CD4-positive, alpha-beta T cell (primary cell): ENCODE measurements around the gene IRF8. TPM values are rescaled to one million over a fixed set of nuclear protein-coding genes. Genes with fewer than 3 reads are reported as not detected.

Experiments
- ATAC-seq: fragments of 200-7000 bp; cut with Tn5 transposase; one replicate; pipeline ENCODE4 v1.10.0; 2022; ENCODE audit warnings: mild to moderate bottlenecking; ENCODE audit not compliant: poor library complexity
- CTCF ChIA-PET: fragments of 350-600 bp; sonication (Branson Sonifier 250); formaldehyde crosslinking; loops from one replicate; lab custom pipeline; 2021; ENCODE audit warnings: antibody characterized with exemption, inconsistent platforms; lab: Charles Lee
- POLR2A ChIA-PET: fragments of 350-600 bp; sonication (Branson Sonifier 250); formaldehyde crosslinking; loops from one replicate; lab custom pipeline; 2021; ENCODE audit warnings: antibody characterized with exemption, inconsistent platforms; lab: Charles Lee
- DNase-seq, 14 experiments: peaks; one replicate each; pipeline ENCODE4 v3.0.0-alpha.2; 2013 to 2020; ENCODE audit warnings: mixed read lengths in 2 of 14
- H3K27ac ChIP-seq, 2 donors: one replicate each; pipeline versions ENCODE4 v1.5.1 to v1.7.0; 2013; ENCODE audit warnings: low read length in 2 of 2, low read depth in 1 of 2, mild to moderate bottlenecking in 1 of 2
- H3K27me3 ChIP-seq, 2 experiments: 1 replicate in 1 of 2; 2 replicates in 1 of 2; pipeline versions ENCODE4 v1.6.1 to v1.7.0; 2013; ENCODE audit warnings: low read length in 2 of 2, control low read depth in 1 of 2, mild to moderate bottlenecking in 1 of 2, moderate library complexity in 1 of 2; ENCODE audit not compliant: insufficient read depth in 2 of 2, control insufficient read depth in 1 of 2
- H3K36me3 ChIP-seq: one replicate; pipeline ENCODE4 v1.6.1; 2013; ENCODE audit warnings: low read length, control low read depth; ENCODE audit not compliant: insufficient read depth
- H3K4me1 ChIP-seq: one replicate; pipeline ENCODE4 v1.6.1; 2013; ENCODE audit warnings: low read length, control low read depth; ENCODE audit not compliant: insufficient read depth
- H3K4me3 ChIP-seq: one replicate; pipeline ENCODE4 v1.5.1; 2013; ENCODE audit warnings: mild to moderate bottlenecking, low read length, moderate library complexity
- H3K9me3 ChIP-seq, 2 experiments: 1 replicate in 1 of 2; 2 replicates in 1 of 2; pipeline versions ENCODE4 v1.6.1 to v1.7.0; 2013; ENCODE audit warnings: low read length in 2 of 2, mild to moderate bottlenecking in 2 of 2, control low read depth in 1 of 2, moderate library complexity in 1 of 2; ENCODE audit not compliant: control insufficient read depth in 1 of 2, insufficient read depth in 1 of 2
- H3K27ac Mint-ChIP-seq: one replicate; pipeline ENCODE4 v1.8.0; 2020; ENCODE audit warnings: mixed read lengths
- H3K27me3 Mint-ChIP-seq: one replicate; pipeline ENCODE4 v1.8.0; 2021; ENCODE audit warnings: mixed read lengths
- H3K36me3 Mint-ChIP-seq: one replicate; pipeline ENCODE4 v1.8.0; 2021; ENCODE audit warnings: low read depth, mixed read lengths
- H3K4me1 Mint-ChIP-seq: one replicate; pipeline ENCODE4 v1.8.0; 2021; ENCODE audit warnings: low read depth, mixed read lengths
- H3K4me3 Mint-ChIP-seq: one replicate; pipeline ENCODE4 v1.8.0; 2020; ENCODE audit warnings: mild to moderate bottlenecking, mixed read lengths
- H3K9me3 Mint-ChIP-seq: one replicate; pipeline ENCODE4 v1.8.0; 2020; ENCODE audit warnings: mixed read lengths
- intact Hi-C, 2 experiments: fragments of 100-400 bp; cut with DNase I in 1 of 2; cut with micrococcal nuclease in 1 of 2; formaldehyde crosslinking; loops; one replicate each; pipeline versions ENCODE4 v1.15.1 to v1.9.0; 2023 to 2025; cut with DNase I, micrococcal nuclease
- total RNA-seq, 174 experiments: library from RNA in 2 of 174; stranded (reverse) in 2 of 174; gene quantifications; one replicate each; pipeline ENCODE4 v1.2.3 and lab custom pipeline; 2021 to 2026
- TF ChIP-seq, protein P1 (sequence below): fragments of 200-600 bp; IDR thresholded peaks from one replicate; pipeline ENCODE4 v1.8.0; 2022; ENCODE audit warnings: antibody characterized with exemption, mild to moderate bottlenecking

IRF8 gene
- total RNA-seq, 2 experiments from 2014 or later = 11.3 to 13.2 TPM

DNA sequence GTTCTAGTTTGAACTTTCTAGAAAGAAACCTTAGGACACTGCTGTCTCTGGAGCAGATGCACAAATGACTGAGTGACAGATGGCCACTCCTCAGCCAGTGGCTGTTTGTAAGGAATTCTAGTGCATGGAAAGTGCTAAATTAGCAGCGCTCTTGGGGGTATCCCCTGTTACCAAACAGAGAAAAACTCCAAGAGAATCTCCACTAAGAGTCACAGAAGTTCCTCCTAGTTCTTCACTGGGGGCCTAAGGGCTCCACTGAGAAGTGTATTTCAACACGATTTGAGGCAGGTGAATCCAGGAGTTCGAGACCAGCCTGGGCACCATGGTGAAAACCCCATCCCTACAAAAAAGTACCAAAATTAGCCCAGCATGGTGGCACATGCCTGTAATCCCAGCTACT is 18.1 kb upstream of the IRF8 start:
- H3K36me3 ChIP-seq = no peaks in the 10 kb centered on the region
- DNase-seq (no peak), ATAC-seq (no peak)
- no peaks in the 10 kb centered on the region for H3K9me3 ChIP-seq
- Mint-ChIP-seq H3K4me3 (no peak overlapping the region), H3K4me1 (no peaks in the 10 kb centered on the region), H3K36me3 (no peaks in the 10 kb centered on the region), H3K27me3 (peaks cover 4% of the 10 kb centered on the region), H3K27ac (no peak overlapping the region), H3K9me3 (no peaks in the 10 kb centered on the region)
- H3K4me1 ChIP-seq = no peaks in the 10 kb centered on the region
- H3K4me3 ChIP-seq = no peak overlapping the region
- H3K27me3 ChIP-seq = no peaks in the 10 kb centered on the region
- ChIA-PET POLR2A (no interaction called here), CTCF (no interaction called here)
- intact Hi-C loops = no loop called here
- H3K27ac ChIP-seq = no peak overlapping the region
- TF ChIP-seq, protein P1, sequence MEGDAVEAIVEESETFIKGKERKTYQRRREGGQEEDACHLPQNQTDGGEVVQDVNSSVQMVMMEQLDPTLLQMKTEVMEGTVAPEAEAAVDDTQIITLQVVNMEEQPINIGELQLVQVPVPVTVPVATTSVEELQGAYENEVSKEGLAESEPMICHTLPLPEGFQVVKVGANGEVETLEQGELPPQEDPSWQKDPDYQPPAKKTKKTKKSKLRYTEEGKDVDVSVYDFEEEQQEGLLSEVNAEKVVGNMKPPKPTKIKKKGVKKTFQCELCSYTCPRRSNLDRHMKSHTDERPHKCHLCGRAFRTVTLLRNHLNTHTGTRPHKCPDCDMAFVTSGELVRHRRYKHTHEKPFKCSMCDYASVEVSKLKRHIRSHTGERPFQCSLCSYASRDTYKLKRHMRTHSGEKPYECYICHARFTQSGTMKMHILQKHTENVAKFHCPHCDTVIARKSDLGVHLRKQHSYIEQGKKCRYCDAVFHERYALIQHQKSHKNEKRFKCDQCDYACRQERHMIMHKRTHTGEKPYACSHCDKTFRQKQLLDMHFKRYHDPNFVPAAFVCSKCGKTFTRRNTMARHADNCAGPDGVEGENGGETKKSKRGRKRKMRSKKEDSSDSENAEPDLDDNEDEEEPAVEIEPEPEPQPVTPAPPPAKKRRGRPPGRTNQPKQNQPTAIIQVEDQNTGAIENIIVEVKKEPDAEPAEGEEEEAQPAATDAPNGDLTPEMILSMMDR = no peak

DNA sequence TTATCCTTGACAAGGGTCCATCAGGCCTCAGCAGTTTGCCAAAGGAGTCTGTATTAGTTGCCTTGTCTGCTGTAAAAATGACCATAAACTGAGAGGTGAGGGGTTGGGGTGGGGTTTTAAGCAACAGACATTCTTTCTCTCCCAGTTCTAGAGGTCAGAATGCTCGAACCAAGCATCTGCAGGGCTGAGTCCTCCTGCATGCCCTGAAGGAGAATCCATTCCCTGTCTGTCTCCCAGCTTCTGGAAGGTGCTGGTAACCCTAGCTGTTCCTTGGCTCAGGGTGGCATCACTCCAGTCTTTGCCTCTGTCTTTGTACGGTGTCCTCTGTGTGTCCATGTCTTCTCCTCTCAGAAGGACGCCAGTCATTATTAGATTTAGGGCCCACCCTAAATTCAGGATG is 17.5 kb upstream of the IRF8 start:
- Mint-ChIP-seq H3K9me3 (no peaks in the 10 kb centered on the region), H3K36me3 (no peaks in the 10 kb centered on the region), H3K27ac (no peak overlapping the region), H3K4me1 (no peaks in the 10 kb centered on the region), H3K4me3 (no peak overlapping the region), H3K27me3 (no peaks in the 10 kb centered on the region)
- TF ChIP-seq, protein P1 = no peak
- CTCF ChIA-PET = no interaction called here
- POLR2A ChIA-PET = no interaction called here
- Histone ChIP-seq H3K27ac (no peak overlapping the region), H3K9me3 (no peaks in the 10 kb centered on the region), H3K27me3 (no peaks in the 10 kb centered on the region), H3K4me3 (no peak overlapping the region), H3K36me3 (no peaks in the 10 kb centered on the region), H3K4me1 (no peaks in the 10 kb centered on the region)
- no peak for DNase-seq
- intact Hi-C loops = no loop called here
- no peak for ATAC-seq

DNA sequence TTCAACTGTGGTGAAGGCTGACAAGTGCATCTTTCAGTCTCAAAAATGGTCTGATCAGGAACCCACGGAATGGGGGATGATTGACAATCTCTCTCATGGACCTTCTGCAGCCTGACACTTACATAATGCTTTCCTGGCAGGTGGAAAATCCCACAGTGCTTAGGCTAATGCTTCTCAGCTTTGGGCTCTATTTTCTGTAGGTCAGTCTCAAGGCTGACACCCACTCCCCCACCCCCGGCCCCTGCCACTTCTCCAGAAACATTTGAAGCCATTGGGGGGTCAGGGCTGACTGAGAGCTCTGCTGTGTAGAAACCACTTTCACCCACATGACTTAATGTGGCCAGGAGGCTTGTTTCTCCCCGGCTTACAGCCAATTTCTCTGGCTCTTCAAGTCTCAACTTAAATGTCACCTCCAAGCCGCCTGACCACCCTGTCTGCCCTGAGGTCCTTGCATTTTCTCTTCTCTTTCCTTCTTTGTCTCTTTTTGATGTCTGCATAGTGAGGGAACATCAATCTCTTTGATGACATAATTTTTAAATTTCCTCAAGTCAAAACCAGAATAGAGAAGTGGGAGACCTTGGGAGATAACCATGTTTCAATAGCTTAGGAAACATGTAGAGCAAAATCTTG is 16.7 kb upstream of the IRF8 start:
- Histone ChIP-seq H3K4me3 (no peak overlapping the region), H3K4me1 (no peaks in the 10 kb centered on the region), H3K27me3 (no peaks in the 10 kb centered on the region), H3K9me3 (no peaks in the 10 kb centered on the region), H3K27ac (no peak overlapping the region), H3K36me3 (no peaks in the 10 kb centered on the region)
- no peak overlapping the region for H3K27ac Mint-ChIP-seq
- H3K36me3 Mint-ChIP-seq = no peaks in the 10 kb centered on the region
- H3K4me1 Mint-ChIP-seq = no peaks in the 10 kb centered on the region
- no peak for DNase-seq
- no peak overlapping the region for H3K4me3 Mint-ChIP-seq
- intact Hi-C loops = no loop called here
- POLR2A ChIA-PET = no interaction called here
- TF ChIP-seq, protein P1 = no peak
- CTCF ChIA-PET = no interaction called here
- no peaks in the 10 kb centered on the region for H3K27me3 Mint-ChIP-seq
- no peaks in the 10 kb centered on the region for H3K9me3 Mint-ChIP-seq
- no peak for ATAC-seq
